SIG-M5 treated with dmso at 0.1 percent for 504 hours (cell line): ENCODE results near the gene PPL.
"Not testable (repeated sequence)": the region's sequence is repeated elsewhere in the genome, so short reads cannot be mapped to it uniquely, and the experiment has no call there.

Experiments used
- DNase-seq: peaks from one replicate; lab custom pipeline; 2025; ENCODE audit not compliant: unreplicated experiment; lab: John Stamatoyannopoulos, UW

The PPL gene

DNA sequence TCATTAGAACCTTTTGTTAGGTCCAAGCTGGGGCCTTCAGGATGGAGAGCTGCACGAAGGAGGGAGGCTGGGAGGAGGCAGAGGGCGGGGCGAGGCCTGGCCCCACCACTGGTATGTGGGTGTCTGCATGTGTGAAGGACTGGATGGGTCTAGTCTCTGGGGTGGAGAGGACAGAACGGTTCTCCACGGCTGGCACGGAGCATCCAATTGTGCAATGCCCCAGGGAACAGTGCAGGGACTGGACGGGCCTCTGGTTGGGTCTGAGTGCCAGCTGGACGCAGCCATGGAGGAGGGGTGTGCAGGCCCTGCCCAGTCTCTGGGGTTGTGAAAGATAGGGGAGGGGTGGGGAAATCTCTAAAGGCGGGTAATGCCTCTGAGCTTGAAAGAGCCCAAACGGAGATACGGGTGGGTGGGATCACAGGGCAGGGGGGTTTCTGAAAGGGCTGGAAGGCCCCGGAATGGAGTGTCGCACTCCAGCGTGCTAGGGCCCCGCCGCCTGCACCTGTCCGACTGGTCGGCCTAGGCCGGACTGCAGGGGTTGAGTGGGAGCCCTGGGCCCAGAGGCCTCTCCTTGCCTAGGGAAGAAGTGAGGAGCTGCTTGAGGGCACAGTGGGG, 1.6 kb downstream of the PPL start:
- no peak for DNase-seq

DNA sequence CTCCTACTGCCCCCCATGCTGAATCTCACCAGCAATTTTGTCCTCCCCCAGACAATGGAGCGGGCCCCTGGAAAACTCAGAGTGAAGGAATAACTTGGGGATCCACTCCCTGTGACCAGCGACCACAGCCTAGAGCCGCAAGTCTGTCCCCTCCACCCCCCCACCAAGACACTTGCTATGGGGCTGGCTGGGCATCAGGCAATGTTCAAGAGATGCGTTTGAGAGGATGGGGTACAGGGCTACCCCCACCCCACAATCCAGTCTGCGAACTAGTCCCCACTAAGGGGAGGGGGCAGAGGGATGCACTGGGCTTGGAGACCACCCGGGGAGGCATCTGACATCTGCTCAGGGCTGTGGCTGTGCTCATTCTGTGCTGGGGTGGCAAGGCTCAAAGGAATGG, 2.4 kb downstream of the PPL start:
- no peak for DNase-seq

DNA sequence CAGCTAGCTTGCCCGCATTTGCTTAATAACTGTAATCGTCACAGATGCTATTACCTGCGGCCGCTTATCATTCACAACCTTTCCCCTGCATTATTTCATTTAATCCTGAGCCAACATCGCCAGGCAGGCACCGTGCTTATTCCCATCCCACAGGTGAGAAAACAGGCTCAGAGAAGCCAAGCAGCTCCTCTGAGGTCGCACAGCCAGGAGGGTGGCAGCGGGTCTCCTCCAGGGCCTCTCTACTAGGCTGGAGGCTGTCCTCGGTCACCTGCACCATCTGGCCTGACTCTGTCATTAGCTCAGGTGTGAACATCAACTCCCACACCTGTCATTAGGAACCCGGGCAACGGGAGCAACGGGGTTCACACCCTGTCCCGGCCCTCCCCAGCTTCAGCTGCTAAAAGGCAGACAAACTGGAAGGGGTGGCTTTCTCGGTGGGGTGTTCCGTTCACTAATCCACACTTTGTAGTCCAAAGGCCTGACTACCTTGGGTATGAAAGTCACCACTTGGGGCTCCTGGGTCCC, 3.0 kb downstream of the PPL start:
- DNase-seq: no peak

DNA sequence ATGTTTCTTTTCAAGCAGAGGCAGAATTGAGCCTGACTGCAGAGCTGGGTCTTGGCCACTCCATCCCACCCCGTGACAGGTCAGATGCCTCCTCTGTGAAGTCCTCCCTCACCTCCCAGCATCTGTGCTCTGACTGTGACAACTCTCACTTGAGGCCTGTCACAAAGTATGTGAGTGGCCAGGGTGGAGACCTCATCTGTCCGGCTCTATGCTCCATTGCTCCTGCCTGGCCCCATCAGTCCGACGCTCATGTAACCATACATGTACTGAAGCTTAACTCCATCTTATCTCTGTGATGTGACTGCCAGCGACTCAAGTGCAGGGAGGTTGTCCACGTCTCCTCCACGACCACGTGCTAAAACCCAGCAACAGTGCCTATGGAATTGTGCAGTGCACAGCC, 3.5 kb downstream of the PPL start:
- no peak for DNase-seq

DNA sequence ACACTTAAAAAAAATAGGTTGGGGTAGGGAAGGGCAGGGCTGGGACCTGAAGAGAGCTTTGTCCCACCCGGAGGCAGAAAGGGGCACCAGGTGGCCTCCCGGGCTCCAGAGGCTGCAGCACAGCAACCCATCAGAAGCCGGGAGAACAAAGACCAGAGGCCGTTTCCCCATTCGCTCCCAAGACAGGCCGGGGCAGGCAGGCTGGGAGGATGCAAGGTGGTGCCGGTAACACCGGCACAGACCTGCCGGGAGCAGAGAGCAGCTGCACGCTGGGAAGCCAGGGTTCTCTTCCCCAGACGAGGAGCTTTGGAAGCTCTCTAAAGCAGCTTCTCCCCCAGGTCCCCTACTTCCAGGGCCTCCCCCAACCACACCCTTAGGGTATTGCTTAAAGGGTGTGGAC, 5.6 kb downstream of the PPL start:
- DNase-seq: no peak

DNA sequence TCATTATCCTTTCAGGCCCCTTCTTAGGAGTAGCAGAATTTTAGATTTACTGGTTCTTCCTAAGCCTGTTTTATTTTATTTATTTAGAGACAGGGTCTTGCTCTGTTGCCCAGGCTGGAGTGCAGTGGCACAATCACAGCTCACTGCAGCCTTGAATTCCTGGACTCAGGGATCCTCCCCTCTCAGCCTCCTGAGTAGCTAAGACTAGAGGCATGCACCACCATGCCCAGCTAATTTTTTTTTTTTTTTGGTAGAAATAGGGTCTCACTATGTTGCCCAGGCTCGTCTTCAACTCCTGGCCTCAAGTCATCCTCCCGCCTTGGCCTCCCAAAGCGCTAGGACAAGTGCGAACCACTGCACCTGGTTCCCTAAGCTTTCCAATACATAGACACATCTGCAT, 7.3 kb downstream of the PPL start:
- DNase-seq: not testable (repeated sequence)

DNA sequence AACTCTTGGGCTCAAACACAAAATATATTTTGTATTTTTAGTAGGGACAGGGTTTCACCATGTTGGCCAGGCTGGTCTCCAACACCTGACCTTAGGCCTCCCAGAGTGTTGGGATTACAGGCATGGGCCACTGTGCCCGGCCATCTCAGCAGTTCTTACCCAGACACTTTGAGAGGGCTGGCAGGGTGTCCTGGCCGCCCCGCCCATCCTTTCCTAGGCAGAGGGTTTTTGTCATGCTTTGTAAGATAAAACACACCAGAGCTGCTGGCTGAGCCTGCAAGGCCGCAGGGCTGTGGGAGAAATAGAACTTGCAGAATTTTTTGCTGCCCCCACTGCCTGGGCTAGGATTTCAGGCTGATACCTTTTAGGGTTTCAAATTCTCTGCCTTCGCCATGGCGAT, 8.7 kb downstream of the PPL start:
- DNase-seq: no peak

DNA sequence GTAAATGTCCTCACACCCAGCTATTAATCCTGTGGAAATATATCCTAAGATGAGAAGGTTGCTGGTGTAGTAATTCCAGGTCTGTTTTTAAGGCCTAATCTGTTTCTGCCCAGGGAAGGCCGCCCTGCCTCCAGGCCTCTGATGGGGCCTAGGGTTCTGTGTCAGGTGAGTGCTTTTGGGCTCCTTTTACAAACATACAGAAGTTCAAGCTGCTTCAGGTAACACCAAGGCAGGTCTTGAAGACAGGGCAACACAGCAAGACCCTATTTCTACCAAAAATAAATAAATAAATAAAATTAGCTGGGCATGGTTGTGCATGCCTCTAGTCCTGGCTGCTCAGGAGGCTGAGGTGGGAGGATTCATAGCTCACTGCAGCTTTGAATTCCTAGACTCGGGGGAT, 9.3 kb downstream of the PPL start:
- DNase-seq: no peak

DNA sequence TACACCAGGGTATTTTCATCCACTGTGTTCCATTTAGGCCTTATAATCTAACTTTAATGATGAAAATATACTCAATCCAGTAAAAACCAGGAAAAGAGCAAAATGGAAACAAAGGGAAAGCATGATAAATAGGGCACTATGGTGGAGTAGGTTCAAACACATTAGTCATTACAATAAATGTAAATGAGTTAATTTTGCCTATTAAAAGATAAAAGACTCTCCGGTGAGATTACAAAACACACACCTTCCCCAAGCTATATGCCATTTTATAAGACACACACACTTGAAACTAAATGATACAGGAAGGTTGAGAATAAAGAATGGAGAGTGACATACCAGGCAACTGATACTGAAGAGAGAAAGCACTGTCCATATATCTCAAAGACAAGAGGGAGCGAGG, 10.0 kb downstream of the PPL start:
- no peak for DNase-seq

DNA sequence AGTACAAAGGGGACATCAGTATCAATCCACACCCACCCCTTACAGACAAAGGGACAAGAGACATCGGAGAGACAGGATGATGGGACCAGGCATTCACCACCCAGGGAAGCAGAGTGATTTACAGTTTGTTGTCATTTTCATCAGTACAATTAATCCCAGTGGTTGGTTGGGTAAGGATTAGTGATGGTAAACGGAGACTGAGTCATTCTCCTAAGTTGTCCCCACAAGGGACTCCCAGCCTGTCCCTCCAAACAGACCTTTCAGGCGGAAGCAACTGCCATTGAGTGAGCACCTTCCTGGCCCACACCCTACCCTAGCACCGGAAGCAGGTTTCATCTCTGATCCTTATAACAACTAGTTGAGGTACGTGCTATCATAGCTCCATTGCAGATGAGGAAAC, 11.2 kb downstream of the PPL start:
- DNase-seq: no peak

DNA sequence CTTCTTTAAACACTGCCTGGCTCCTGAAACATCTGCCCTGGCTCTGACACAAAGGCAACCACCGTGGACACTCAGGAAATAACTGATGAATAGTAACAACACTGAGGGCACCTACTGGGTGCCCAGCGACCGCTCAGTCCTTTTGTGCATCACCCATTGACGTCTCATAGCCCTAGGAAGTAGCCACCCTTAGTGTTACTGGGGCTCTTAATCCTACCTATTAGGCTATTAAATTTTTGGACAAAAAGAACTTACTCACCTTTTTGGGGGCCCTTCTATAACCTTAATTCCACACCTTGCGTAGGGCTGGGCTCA, 11.7 kb downstream of the PPL start:
- no peak for DNase-seq

DNA sequence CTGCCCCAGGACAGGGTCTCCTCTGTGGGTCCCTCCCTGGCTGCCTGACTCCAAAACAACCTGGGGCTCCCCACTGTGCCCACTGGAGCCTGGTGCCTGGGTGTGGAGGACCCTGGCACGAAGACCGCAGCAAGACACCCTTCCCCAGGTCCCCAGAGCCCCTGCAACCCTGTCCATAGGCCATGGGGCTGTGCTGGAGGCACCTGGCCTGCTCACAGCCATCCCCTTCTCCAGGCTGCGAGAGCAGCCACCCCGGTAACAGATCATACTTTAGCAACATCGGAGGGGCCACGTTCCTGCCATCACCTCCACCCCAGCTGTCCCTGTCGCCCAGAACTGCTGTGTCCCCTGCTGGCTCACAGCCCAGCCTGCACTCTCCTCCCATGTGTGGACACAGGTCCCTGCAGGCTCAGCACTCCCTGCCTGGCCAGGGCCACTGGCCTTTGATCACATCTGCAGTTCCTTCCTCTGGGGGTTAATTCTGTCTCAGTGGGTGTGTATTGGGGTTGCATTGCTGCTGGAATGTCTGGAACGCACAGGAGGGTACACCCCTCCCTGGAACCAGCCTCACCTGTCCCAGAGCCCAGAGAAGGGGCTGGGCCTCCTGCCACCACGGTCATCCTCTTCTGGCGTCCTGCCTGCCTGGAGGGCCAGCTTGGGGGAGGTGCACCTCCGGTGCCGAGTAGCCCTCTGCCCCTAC, 12.2 kb downstream of the PPL start:
- DNase-seq: no peak

DNA sequence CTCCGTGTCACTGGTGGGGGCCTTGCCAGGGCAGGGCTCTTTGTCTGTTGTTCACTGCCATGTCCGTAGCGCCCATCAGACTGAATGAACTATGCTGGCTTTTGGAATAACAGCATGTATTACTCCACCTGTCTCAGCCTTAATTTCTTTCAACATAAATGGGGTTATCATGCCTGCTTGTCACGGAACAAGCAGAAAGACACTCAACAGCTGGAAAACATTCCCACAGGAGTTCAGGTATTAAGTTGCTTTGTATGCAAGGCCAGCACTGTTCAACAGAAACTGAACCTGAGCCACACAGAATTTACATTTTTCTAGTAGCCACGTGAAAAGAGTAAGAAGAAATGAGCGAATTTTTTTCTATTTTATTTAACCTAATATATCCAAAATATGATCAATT, 13.1 kb downstream of the PPL start:
- no peak for DNase-seq

DNA sequence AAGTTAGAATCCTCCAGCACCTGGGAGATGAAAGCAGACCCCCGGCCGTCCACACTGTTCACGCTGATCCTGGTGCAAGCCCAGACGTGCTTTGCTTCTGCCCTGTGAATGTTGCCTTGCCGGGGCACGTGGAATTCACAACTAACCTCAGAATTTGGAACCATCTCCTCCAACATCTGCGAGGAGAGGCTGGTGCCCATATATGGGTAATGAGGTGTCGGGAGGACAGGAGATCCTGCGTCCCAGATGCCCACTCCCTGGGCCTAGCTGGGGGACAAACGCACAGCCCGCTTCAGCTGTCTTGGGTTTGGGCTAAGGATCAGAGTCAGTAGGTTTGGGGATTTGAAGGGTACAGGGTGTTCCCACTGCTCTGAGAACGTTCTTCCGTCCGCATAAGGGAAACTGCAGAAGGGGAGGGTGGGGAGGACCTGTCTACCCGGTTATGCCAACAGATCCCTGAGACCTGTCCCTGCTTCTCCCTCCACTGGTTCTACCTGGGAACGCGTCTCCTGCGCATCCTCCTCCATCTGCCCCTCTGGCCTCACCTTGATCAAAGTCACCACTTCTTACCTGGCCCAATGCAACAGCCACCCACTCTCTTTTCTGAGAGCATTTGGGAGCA, 14.1 kb downstream of the PPL start:
- DNase-seq: no peak

DNA sequence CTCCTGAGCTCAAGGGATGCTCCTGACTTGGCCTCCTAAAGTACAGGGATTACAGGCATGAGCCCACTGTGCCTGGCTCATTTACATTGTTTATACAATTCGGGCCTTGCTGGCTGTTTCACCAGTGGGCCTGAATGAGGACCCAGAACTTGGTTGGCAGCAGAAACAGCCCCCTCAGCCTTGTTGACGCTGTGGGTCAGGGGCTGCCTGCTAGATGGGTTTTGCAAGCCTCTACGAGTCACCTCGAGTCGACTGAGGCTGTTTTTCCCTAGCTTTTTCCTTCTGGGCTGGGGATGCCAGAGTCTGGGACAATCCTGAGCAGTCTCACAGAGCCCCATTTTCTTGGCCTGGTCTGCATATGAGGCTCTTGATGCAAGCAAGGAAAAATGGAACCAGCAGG, 16.1 kb downstream of the PPL start:
- no peak for DNase-seq

DNA sequence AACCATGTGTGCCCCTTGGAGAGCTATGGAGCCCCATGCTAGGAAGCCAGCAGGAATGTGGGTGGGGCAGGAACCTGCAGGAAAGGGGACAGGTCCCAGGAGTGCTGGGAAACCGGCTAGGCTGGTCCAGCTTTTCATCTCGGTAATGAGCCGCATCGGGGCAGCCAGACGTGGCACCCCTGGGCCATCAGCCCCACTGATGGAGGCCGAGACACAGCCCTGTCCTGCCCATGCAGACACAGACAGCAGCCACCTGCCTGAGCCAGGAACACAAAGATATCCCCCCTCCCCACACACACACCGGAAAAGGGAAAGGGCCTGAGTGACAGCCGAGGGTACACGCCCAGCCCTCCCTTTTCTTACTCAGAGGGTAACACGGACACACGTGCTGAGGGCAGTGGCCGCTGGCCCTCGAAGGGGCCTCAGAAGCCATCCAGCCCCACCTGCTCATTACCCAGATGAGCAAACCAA, 18.1 kb downstream of the PPL start:
- peak; percentile 36 for DNase-seq

DNA sequence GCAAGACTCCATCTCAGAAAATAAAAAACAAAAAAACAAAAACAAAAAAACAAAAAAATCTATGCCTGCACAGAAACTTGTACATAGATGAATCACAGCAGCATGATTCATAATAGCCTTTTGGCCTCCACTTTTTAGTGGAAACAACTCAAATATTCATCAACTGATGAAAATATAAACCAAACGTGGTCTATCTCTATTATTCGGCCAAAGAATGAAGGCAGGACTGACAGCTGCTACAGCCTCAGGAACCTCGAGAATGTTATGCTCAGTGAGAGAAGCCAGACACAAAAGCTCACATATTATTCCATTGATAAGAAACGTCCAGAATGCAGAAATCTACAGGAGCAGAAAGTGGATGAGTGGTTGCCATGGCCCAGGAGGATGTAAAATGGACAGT, 19.8 kb downstream of the PPL start:
- no peak for DNase-seq

DNA sequence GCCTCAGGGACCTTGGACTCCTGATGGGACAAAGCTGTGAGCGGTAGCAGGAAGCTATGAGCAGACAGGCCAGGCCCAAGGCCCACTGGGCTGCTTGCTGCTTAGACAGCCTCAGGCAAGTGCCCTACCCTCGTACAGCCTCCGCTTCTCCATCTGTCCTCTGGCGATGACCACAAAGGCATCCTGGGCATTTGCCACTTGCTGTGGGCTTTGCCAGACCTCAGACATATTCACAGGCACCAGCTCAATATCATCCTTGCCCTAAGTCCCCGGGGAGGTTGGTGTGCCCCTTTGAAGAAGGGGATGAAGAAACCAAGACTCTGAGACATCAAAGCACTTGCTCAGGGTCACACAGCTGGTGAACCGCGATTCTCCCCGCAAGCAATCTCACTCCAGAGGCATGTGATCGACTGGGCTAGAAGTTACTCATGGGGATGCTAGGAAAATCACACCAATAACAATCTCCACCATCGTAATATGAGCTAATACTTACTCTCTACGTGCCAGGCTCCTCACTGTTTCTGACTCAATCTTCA, 21.7 kb downstream of the PPL start:
- DNase-seq: no peak

DNA sequence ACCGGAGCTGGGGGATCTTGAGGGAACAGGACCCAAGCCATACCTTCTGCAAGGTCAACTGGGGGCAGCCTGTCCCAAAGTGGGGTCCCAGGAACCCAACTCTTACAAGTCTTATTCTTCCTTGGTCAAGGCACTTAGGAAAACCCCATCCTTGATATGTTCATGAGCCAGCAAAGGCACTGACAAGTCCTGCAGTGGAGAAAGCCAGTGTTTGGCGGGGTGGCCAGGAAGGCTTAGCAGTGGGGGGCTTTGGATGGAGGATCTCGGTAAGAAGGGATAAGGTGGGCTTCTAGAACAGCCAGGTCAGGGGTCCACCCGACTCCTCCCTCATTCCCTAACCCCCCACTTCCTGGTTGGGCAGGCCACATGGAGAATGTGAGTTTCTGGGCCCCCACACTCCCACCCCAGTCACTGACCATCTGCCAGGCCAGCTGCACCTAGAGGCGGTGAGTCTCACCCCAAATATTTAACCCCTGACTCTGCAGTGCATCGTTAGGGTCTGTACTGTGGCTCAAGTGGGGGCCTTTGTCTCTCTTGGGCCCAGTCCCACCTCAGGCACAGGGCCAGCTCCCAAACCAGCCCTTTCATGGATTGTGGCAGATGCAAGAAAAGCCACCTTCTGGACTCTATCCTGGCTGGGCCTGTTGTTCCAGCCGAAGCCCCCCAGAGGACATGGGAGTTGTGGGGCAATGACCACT, 22.3 kb downstream of the PPL start:
- DNase-seq: no peak

DNA sequence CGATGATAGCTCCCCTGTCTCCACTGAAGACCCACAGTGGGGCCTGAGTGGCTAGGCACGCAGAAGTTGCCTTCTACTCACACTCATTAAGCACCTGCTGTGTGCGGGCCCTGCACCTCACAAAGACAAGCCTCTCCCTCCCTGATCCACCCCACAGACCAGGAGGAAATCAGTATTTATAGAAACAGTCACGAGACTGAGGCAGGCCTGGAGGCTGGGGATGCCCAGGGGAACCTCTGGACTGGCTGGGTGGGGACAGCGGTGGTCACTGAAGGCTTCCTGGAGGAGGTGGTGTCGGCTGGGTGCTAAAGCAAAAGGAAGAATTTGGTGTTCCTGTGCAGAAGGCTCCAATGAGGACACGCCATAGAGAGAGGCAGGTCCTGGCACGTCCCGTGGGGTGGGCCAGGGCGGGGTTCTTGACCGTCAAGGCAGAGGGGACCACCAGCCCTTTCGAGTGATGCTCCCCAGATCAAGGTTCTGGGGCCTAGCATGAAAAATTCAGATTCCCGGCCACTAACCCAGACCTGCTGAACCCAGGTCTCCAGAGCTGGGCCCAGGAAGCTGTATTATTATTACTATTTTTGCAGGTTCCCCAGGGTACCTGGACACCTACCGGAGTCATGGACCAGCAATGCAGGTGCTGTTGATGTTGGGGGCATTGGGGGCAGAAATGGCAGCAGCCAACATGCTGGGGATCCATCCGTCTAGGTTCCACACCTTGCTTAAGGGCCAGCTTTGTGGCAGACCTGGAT, 23.0 kb downstream of the PPL start:
- no peak for DNase-seq
